Spinal cord (tissue), 10 donors: ENCODE measurements around the gene HOXD4. TPM values are rescaled to one million over a fixed set of nuclear protein-coding genes. Genes with fewer than 3 reads are reported as not detected.

Experiments
- DNase-seq, 6 donors: peaks; one replicate each; pipeline versions ENCODE4 v3.0.0 to v3.0.0-alpha.2; 2013 to 2015; ENCODE audit warnings: low spot score in 6 of 6, low read depth in 4 of 6
- H3K27ac ChIP-seq: one replicate; pipeline ENCODE4 v1.5.1; 2013; ENCODE audit warnings: low read depth, low read length, control low read depth
- H3K27me3 ChIP-seq: one replicate; pipeline ENCODE4 v1.6.1; 2013; ENCODE audit warnings: low read length; ENCODE audit not compliant: control insufficient read depth, insufficient read depth
- H3K36me3 ChIP-seq: one replicate; pipeline ENCODE4 v1.6.1; 2013; ENCODE audit warnings: low read length; ENCODE audit not compliant: control insufficient read depth, insufficient read depth
- H3K4me1 ChIP-seq: one replicate; pipeline ENCODE4 v1.6.1; 2013; ENCODE audit warnings: low read length; ENCODE audit not compliant: control insufficient read depth, insufficient read depth
- H3K4me3 ChIP-seq: one replicate; pipeline ENCODE4 v1.5.1; 2013; ENCODE audit warnings: low read depth, low read length, control low read depth
- H3K9me3 ChIP-seq: one replicate; pipeline ENCODE4 v1.6.1; 2013; ENCODE audit warnings: low read length; ENCODE audit not compliant: control insufficient read depth, insufficient read depth
- WGBS: methylation state at CpG from one replicate; pipeline ENCODE4 v1.1.5; 2013; ENCODE audit warnings: missing lambda C conversion rate; ENCODE audit not compliant: insufficient coverage; 5-methylcytosine and 5-hydroxymethylcytosine counted together
- long read RNA-seq, 4 donors: transcript quantifications; one replicate each; lab custom pipeline, GENCODE V29; 2026
- polyA plus RNA-seq, 2 donors: library from polyadenylated mRNA; unstranded; fragments of 120-200 nt; gene quantifications; one replicate each; pipeline ENCODE4 v1.2.1, GENCODE V29; 2013; ENCODE audit not compliant: insufficient read length in 2 of 2
- total RNA-seq, 2 donors: library from RNA; depleted of rRNA in 1 of 2; stranded (reverse); fragments of 120-200 nt in 1 of 2; fragments of >200 nt in 1 of 2; gene quantifications; one replicate each; pipeline versions ENCODE4 v1.2.3 to v1.2.4, GENCODE V29; 2013 to 2014
- donor health status: healthy.

The HOXD4 gene
- total RNA-seq: 1 to 10 TPM; 3.9 to 9.0 TPM
- 10 to 100 TPM; 15.7 to 19.8 TPM for polyA plus RNA-seq
- long read RNA-seq, donor 1, transcript HOXD4-201 (2 exons, 1,464 nt): major isoform, 10 of 10 reads
- long read RNA-seq, donor 1, partial matches to known transcripts: 0 of 10 reads
- long read RNA-seq, donor 1, other reads (novel, unspliced or antisense): 0 of 10 reads
- long read RNA-seq, donor 2, transcript HOXD4-201 (2 exons, 1,464 nt): major isoform, 5 of 5 reads
- long read RNA-seq, donor 2, partial matches to known transcripts: 0 of 5 reads
- long read RNA-seq, donor 2, other reads (novel, unspliced or antisense): 0 of 5 reads
- long read RNA-seq, donor 3, partial matches to known transcripts: 0 of 2 reads
- long read RNA-seq, donor 3, other reads (novel, unspliced or antisense): 0 of 2 reads
- long read RNA-seq, donor 4: 0 reads

GRCh38 chr2:176151442-176152287, at the start of gene HOXD4:
Gene HOXD4, plus strand, starts transcription at chr2:176151550. Its CDS starts 84 bp downstream, at chr2:176151634.
- Histone ChIP-seq H3K4me1 (peaks cover 62% of the 10 kb centered on the region), H3K36me3 (peaks cover 57% of the 10 kb centered on the region), H3K4me3 (peak within 1 kb of the TSS; percentile 17), H3K9me3 (no peaks in the 10 kb centered on the region), H3K27me3 (peaks cover 8% of the 10 kb centered on the region), H3K27ac (peak within 1 kb of the TSS; percentile 33)
- WGBS: 25% methylated on average over 46 of the region's 55 CpGs
- DNase-seq: peak in 2 of 6 donors; percentile 10 to 89

DNA sequence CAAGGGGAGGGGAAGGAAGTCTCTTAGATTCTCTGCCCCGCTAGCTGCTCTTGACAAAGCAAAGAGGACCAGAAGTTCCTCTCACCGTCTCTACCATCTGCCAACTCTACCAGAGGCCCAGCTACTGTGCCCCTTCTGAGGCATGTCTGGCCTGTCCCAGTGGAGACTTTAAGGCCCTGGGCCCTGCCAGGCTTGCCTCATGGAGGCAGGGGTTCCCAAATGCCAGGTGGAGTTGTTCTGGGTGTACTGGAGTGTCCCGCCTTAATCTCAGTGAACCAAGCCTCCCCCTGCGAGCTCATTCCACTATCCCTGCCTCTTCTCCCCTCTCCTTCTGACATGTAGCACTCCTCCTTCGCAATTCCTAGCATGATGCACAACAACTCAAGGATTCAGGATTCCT, 49.5 kb upstream of the HOXD4 start:
- H3K4me1 ChIP-seq: peaks cover 48% of the 10 kb centered on the region
- no peak overlapping the region for H3K4me3 ChIP-seq
- H3K36me3 ChIP-seq: no peaks in the 10 kb centered on the region
- no peak for DNase-seq
- peaks cover 100% of the 10 kb centered on the region for H3K27me3 ChIP-seq
- WGBS: 38% methylated on average over 3 of the region's 5 CpGs
- H3K9me3 ChIP-seq: no peaks in the 10 kb centered on the region
- H3K27ac ChIP-seq: no peak overlapping the region

DNA sequence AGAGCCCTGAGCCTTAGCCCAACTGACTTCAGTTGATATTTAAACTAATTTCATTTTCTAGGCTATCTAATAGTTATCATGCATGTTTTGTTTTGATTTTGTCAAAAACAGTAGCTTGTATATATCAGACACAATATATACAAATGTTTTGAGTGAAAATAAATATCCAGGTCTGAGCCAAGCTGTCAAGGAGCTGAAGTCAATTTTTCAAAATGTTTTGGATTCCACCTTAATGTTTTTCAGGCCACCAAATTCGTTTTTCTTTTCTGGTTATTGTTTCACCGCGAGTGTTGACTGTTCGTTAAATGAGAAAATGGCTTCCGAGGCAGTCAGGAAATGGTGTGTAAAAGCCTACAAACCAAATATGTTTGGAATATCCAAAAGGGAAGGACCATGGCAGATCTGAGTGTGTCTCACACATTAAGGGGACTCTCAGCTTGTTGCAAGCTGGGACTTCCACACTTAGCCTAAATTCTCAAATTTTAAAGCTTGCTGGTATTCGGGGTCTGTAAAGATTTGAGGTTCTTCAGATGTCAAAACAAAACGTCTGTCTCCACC, 49.0 kb upstream of the HOXD4 start:
- 44% methylated on average over 5 of the region's 7 CpGs for WGBS
- H3K4me1 ChIP-seq: peaks cover 48% of the 10 kb centered on the region

DNA sequence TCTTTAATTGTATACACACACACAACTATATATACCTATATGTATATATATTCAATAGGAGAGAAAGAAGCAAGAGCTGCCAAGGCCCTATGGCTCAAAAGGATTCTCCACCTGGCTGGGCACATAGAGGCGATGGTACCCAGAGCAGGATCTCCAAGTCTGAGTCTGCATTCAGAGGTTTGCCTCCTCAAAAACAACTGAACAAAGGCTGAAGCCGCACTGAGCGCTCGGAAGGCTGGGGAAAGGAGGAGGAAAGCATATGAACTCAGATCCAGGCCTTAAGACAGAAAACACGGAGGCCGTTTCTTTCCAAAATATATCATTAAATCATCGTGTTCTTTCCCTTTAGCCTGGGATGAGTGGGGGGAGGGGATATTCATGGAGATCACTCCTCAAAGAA, 48.2 kb upstream of the HOXD4 start:
- Histone ChIP-seq H3K4me1 (peaks cover 40% of the 10 kb centered on the region), H3K9me3 (no peaks in the 10 kb centered on the region), H3K27me3 (peaks cover 97% of the 10 kb centered on the region), H3K4me3 (no peak overlapping the region), H3K27ac (peak overlapping the region; percentile 79), H3K36me3 (no peaks in the 10 kb centered on the region)
- 33% methylated on average over 1 of the region's 7 CpGs for WGBS
- no peak for DNase-seq

More for the DNA sequence above, 49.0 kb upstream of the HOXD4 start:
- Histone ChIP-seq H3K9me3 (no peaks in the 10 kb centered on the region), H3K4me3 (no peak overlapping the region), H3K27me3 (peaks cover 99% of the 10 kb centered on the region), H3K27ac (no peak overlapping the region), H3K36me3 (no peaks in the 10 kb centered on the region)
- no peak for DNase-seq

DNA sequence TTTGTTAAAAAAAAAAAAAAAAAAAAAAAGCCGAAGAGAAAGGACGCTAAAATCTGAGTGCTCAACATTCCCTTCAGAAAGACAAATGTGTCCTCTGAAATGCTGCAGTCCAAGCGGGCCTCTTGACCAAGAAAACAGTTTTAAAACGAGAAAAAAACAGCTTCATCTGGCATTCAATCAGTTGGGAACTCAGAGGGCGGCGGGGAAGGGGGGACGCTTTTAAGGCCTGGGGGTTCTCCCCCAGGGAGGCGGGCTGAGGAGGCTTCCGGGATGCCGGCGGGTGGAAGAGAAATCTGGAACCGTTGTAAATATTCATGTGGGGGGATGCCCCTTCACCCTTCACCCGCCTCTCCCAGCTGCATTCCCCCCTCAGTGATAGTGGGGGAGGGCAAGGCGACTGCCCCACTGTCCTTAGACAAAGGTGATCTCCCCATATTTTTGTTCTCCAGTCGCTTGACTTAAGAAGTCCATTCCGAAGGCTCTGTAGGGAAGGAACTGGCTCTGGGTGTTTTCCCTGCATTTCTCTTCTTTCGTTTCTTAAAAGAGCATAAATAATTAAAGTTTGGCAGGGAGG, 47.5 kb upstream of the HOXD4 start:
- H3K36me3 ChIP-seq: no peaks in the 10 kb centered on the region
- H3K4me1 ChIP-seq: peaks cover 39% of the 10 kb centered on the region
- peaks cover 97% of the 10 kb centered on the region for H3K27me3 ChIP-seq
- H3K27ac ChIP-seq: peak overlapping the region; percentile 79
- no peak for DNase-seq
- H3K4me3 ChIP-seq: peak overlapping the region; percentile 31
- 7% methylated on average over 3 of the region's 17 CpGs for WGBS
- H3K9me3 ChIP-seq: no peaks in the 10 kb centered on the region

DNA sequence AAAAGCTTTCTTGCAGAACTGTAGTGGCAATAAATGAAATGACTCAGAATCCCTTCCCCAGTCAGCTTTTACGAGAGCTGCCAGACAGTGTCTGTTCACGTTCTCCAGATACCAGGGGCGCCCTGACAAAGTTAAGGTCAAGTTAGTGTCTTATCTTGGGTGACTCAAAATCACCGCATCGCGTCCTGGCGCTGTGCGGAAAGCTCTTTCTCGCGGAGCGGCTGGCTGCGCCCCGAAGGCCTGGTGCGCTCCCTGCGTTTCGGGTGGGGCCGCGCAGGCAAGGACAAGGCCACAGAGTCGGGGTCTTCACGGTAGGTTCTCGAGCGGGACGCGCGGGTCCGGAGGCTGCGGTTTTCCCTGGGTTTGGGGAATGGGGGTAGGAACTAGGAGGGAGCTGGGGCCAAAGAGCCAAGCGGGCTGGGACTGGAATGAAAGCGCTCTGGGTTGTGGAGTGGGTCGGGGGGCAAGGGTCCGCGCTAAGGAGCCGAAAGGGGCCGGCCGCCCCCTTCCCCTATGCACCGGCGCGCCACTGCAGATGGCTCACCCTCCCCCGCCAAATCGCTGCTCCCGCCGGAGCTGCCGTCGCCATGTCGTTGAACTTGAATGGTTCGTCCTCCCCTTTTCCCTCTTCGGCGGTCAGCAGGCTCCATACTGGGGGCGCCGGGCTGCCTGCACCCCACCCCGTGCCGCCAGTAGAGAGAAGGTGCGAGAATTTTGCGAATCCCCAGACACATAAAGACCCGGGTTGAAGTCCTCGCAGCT, 46.9 kb upstream of the HOXD4 start:
- 2% methylated on average over 53 of the region's 56 CpGs for WGBS
- DNase-seq: no peak
- peak overlapping the region; percentile 31 for H3K4me3 ChIP-seq

DNA sequence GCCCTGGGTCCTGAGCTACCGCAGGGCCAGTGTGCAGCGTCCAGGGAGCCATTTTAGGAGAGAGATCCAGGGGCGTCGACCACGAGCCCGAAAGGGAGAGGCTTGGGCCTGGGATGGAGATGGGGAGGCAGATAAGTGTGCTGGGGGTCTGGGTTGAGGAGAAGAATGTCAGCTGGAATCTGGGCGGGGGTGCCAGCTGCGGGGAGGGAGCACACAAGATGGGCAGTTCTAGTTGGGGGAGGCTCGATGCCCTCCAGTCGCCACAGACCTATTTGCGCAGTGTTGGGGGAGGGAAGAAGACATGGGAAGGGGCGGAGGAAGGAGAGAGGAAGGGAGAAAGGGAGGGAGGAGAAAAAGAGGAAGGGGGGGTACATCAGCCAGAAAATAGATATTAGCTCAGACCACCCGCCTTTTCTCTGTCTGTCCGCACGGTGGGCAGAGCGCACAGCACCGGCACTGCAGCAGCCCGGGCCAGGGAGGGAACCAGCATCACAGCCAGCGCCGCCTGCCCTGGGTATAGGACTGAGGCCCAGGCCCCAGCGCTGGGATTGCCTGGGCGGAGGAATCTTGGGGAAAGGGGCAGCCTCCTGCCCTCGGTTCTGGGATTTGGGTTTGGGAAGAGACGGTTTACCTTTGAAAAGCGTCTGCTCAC, 46.1 kb upstream of the HOXD4 start:
- Histone ChIP-seq H3K27ac (peak overlapping the region; percentile 79), H3K27me3 (peaks cover 97% of the 10 kb centered on the region), H3K36me3 (no peaks in the 10 kb centered on the region), H3K4me1 (peaks cover 33% of the 10 kb centered on the region), H3K4me3 (peak overlapping the region; percentile 31), H3K9me3 (no peaks in the 10 kb centered on the region)
- WGBS: 5% methylated on average over 24 of the region's 25 CpGs
- no peak for DNase-seq

More for the DNA sequence above, 46.9 kb upstream of the HOXD4 start:
- Histone ChIP-seq H3K9me3 (no peaks in the 10 kb centered on the region), H3K27me3 (peaks cover 97% of the 10 kb centered on the region), H3K4me1 (peaks cover 39% of the 10 kb centered on the region), H3K36me3 (no peaks in the 10 kb centered on the region), H3K27ac (peak overlapping the region; percentile 79)

GRCh38 chr2:176105730-176106580, 45.4 kb upstream of the HOXD4 start:
- Histone ChIP-seq H3K27ac (peak overlapping the region; percentile 79), H3K4me1 (peaks cover 30% of the 10 kb centered on the region)
- WGBS: 16% methylated on average over 23 of the region's 25 CpGs

More at GRCh38 chr2:176105730-176106580, 45.4 kb upstream of the HOXD4 start:
- no peak for DNase-seq
- peaks cover 97% of the 10 kb centered on the region for H3K27me3 ChIP-seq
- no peaks in the 10 kb centered on the region for H3K36me3 ChIP-seq
- no peaks in the 10 kb centered on the region for H3K9me3 ChIP-seq
- peak overlapping the region; percentile 24 for H3K4me3 ChIP-seq
